ENCODE measurements around the gene LGI4. TPM values are rescaled to one million over a fixed set of nuclear protein-coding genes. Genes with fewer than 3 reads are reported as not detected.

Gene LGI4
- total and polyA plus RNA-seq, 4 experiments from 2014 or later, result 0.72 to 0.81 TPM; not detected in 2

DNA sequence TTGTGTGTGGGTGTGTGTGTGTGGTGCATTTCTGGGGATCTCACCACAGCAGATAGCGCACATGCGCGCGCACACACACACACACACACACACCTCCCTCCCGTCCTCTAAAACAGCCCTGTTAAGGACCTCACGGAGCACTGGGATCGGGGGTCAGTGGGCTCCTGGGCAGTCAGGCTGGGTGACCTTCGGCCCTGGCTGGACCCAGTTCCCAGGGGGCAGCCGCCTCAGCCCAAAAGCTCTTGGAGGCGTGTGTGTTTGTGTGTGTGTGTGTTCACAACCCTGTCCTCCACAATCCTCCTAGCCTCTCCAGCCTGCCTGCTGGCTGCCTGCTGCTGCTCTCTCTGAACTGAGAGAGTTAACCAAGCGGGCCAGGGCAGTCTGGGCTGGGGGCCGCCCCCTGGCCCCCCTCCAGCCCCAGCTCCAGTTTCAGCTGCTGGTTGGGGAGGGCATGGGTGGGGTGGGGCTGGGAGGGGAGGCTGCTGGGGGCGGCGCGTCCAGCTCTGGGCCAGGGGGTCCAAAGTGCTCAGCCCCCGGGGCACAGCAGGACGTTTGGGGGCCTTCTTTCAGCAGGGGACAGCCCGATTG lies 3.5 kb upstream of the LGI4 start, which contains the start of gene FXYD1:
Gene FXYD1 (plus strand): TSS at position 520 of the 588 bp plus-strand sequence. CDS start 1,256 bp downstream, outside the sequence.
- POLR2A ChIA-PET (ENCODE audit: partially characterized antibody), result interaction anchor here (0.6 kb wide), 1 partner anchor 11 kb away, joined by 3 read pairs; no protein-coding TSS in a partner anchor
- CTCF ChIA-PET (ENCODE audit: partially characterized antibody), result no interaction called here
- H3K9me3 ChIP-seq (ENCODE audit: control insufficient read depth in 1 of 2, low read length in 2 of 2), result no peaks in the 10 kb centered on the region

DNA sequence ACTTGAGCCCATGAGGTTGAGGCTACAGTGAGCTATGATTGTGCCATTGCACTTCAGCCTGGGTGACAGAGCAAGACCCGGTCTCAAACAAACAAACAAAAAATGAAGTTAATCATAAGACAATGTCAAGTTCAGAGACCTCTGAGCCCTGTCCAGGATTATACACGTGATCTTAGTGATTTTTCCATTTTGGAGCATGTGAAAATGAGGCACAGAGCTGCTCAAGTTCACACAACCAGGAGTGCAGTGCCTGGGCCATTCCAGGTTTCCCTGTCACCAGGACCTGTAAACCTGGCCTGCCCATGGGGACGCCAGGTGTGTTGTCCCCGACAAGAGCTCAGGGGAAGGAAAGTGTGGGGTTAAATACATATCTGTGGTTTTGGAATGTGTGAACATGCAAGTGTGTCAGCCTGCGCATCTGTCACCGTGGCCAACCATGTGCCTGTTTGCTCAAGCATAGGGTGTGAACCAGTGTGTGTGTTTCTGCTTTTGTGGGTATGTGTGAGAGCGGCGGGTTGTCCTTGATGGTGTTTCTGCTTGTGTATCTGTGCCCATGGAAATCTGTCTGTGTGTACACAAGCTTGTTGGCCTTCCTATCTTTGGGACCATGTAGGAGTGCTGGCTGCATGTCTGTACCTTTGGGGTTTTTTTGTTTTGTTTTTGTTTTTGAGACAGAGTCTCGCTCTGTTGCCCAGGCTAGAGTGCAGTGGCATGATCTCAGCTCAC lies 2.3 kb upstream of the LGI4 start:
- peaks cover 14 to 38% (median 23%) of the 10 kb centered on the region in 4 donors for H3K4me1 Mint-ChIP-seq
- no peaks in the 10 kb centered on the region for H3K9me3 ChIP-seq (ENCODE audit: control insufficient read depth in 1 of 2, low read length in 2 of 2)
- POLR2A ChIA-PET (ENCODE audit: partially characterized antibody), result interaction anchor here (1.4 kb wide), 1 partner anchor 13 kb away, joined by 6 read pairs; no protein-coding TSS in a partner anchor
- no peak overlapping the region for H3K4me3 Mint-ChIP-seq
- no peak overlapping the region for H3K4me3 ChIP-seq (ENCODE audit: low read length in 2 of 2)
- CTCF ChIA-PET (ENCODE audit: partially characterized antibody), result interaction anchor here (0.6 to 3.6 kb wide), 6 partner anchors 9 to 133 kb away, joined by 3 to 20 read pairs (median 4); partner anchors contain the start of genes FXYD3 and FXYD5
- H3K27ac ChIP-seq (ENCODE audit: low read depth, low read length), result no peak overlapping the region
- peaks cover 0 to 8% (median 0%) of the 10 kb centered on the region in 8 donors for H3K9me3 Mint-ChIP-seq
- H3K4me1 ChIP-seq (ENCODE audit: insufficient read depth, low read length), result peaks cover 15% of the 10 kb centered on the region
- peak overlapping the region in 3 of 7 donors; percentile 22 to 51 (median 30) for H3K27ac Mint-ChIP-seq
- H3K27me3 Mint-ChIP-seq, result no peaks in the 10 kb centered on the region
- H3K36me3 ChIP-seq (ENCODE audit: insufficient read depth, low read length), result no peaks in the 10 kb centered on the region
- no peaks in the 10 kb centered on the region for H3K27me3 ChIP-seq (ENCODE audit: insufficient read depth, low read length)
- intact Hi-C loops (cut with micrococcal nuclease), result no loop called here
- peaks cover 2 to 4% of the 10 kb centered on the region in 2 donors for H3K36me3 Mint-ChIP-seq
- no peak for DNase-seq

More for the DNA sequence above, 3.5 kb upstream of the LGI4 start, which contains the start of gene FXYD1:
- Mint-ChIP-seq H3K36me3 (peaks cover 2 to 4% of the 10 kb centered on the region in 2 donors), H3K4me1 (peaks cover 14 to 42% (median 27%) of the 10 kb centered on the region in 4 donors), H3K27ac (peak within 1 kb of the TSS in 2 of 7 donors; percentile 15 to 52), H3K9me3 (peaks cover 0 to 1% (median 0%) of the 10 kb centered on the region in 8 donors), H3K27me3 (no peaks in the 10 kb centered on the region), H3K4me3 (peak within 1 kb of the TSS in 1 of 8 donors; percentile 49)
- Histone ChIP-seq H3K27ac (ENCODE audit: low read depth, low read length) (no peak within 1 kb of the TSS), H3K27me3 (ENCODE audit: insufficient read depth, low read length) (no peaks in the 10 kb centered on the region), H3K4me3 (ENCODE audit: low read length in 2 of 2) (no peak within 1 kb of the TSS), H3K36me3 (ENCODE audit: insufficient read depth, low read length) (no peaks in the 10 kb centered on the region), H3K4me1 (ENCODE audit: insufficient read depth, low read length) (peaks cover 25% of the 10 kb centered on the region)
- DNase-seq, result no peak
- intact Hi-C loops (cut with micrococcal nuclease), result no loop called here

DNA sequence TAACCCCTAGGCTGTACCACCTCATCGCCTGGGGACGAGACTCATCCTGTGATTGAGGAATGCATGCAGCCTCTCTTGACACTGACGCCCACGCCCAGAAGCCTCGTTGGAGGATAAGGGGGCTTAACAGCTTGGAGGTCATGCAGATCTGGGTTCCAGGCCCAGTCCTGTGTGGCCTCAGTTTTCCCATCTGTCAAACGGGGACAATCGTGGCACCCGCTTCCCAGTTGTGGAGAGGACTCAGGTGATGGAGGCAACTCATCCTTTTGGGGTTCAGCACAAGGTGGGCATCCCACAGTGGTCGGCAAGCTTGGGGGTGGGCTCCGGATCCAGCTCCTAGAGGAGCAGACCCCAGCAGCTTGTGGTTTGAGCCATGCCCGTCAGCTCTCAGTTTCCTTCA lies 1.4 kb upstream of the LGI4 start:
- CTCF ChIA-PET (ENCODE audit: partially characterized antibody), result interaction anchor here (0.7 to 3.6 kb wide), 10 partner anchors 8 to 328 kb away, joined by 3 to 20 read pairs (median 4); partner anchors contain the start of genes FXYD3 and FXYD5
- POLR2A ChIA-PET (ENCODE audit: partially characterized antibody), result no interaction called here

DNA sequence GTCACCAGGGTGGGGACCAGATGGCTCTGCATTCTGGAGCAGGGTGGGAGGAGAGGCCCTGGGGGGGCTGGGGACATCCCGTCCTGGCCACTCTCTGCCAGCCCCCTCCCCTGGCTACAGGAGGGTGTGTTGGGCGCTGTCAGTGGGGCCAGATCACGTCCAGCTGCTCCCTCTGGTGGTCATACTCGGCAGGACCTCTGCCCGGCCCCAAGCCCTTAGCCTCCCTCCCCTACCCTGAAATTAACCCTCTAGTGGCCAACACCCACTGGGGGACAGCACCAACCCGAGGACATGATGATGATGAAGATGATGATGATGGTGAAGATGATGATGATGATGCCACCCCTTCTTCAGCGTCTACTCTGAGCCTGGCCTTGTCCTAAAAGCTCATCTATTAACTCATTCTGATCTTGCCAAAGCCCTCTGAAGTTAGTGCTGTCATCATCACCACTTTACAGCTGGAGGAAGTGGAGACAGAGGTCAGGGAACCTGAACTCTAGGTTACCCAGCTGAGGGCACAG lies 590 bp upstream of the LGI4 start:
- peak; percentile 48 to 66 (median 52) for DNase-seq
- peaks cover 1% of the 10 kb centered on the region for H3K4me1 ChIP-seq (ENCODE audit: insufficient read depth, low read length)
- H3K4me3 ChIP-seq (ENCODE audit: low read length in 2 of 2), result no peak overlapping the region
- H3K27ac Mint-ChIP-seq, result peak overlapping the region in 2 of 7 donors; percentile 6 to 71
- intact Hi-C loops (cut with micrococcal nuclease), result loop anchor here (1.0 kb wide), 1 partner anchor 21 kb away; no protein-coding TSS in a partner anchor
- H3K4me3 Mint-ChIP-seq, result no peak overlapping the region
- POLR2A ChIA-PET (ENCODE audit: partially characterized antibody), result interaction anchor here (0.8 kb wide), 1 partner anchor 121 kb away, joined by 3 read pairs; no protein-coding TSS in a partner anchor
- CTCF ChIA-PET (ENCODE audit: partially characterized antibody), result interaction anchor here (1.0 to 3.6 kb wide), 8 partner anchors 7 to 328 kb away, joined by 3 to 20 read pairs (median 5); partner anchors contain the start of genes FXYD3 and FXYD5
- no peak overlapping the region for H3K27ac ChIP-seq (ENCODE audit: low read depth, low read length)
- H3K9me3 ChIP-seq (ENCODE audit: control insufficient read depth in 1 of 2, low read length in 2 of 2), result no peaks in the 10 kb centered on the region
- no peaks in the 10 kb centered on the region for H3K27me3 ChIP-seq (ENCODE audit: insufficient read depth, low read length)
- H3K4me1 Mint-ChIP-seq, result peaks cover 2 to 21% (median 8%) of the 10 kb centered on the region in 4 donors
- H3K27me3 Mint-ChIP-seq, result no peaks in the 10 kb centered on the region
- peaks cover 0 to 8% (median 0%) of the 10 kb centered on the region in 8 donors for H3K9me3 Mint-ChIP-seq
- no peaks in the 10 kb centered on the region for H3K36me3 ChIP-seq (ENCODE audit: insufficient read depth, low read length)
- H3K36me3 Mint-ChIP-seq, result peaks cover 0 to 4% of the 10 kb centered on the region in 2 donors

More for the DNA sequence above, 1.4 kb upstream of the LGI4 start:
- Mint-ChIP-seq H3K4me1 (peaks cover 6 to 29% (median 14%) of the 10 kb centered on the region in 4 donors), H3K9me3 (peaks cover 0 to 8% (median 0%) of the 10 kb centered on the region in 8 donors), H3K36me3 (peaks cover 0 to 4% of the 10 kb centered on the region in 2 donors), H3K27ac (no peak overlapping the region), H3K4me3 (no peak overlapping the region), H3K27me3 (no peaks in the 10 kb centered on the region)
- no peak for DNase-seq
- intact Hi-C loops (cut with micrococcal nuclease), result no loop called here
- Histone ChIP-seq H3K4me3 (ENCODE audit: low read length in 2 of 2) (no peak overlapping the region), H3K9me3 (ENCODE audit: control insufficient read depth in 1 of 2, low read length in 2 of 2) (no peaks in the 10 kb centered on the region), H3K4me1 (ENCODE audit: insufficient read depth, low read length) (peaks cover 7% of the 10 kb centered on the region), H3K27me3 (ENCODE audit: insufficient read depth, low read length) (no peaks in the 10 kb centered on the region), H3K27ac (ENCODE audit: low read depth, low read length) (no peak overlapping the region), H3K36me3 (ENCODE audit: insufficient read depth, low read length) (no peaks in the 10 kb centered on the region)

DNA sequence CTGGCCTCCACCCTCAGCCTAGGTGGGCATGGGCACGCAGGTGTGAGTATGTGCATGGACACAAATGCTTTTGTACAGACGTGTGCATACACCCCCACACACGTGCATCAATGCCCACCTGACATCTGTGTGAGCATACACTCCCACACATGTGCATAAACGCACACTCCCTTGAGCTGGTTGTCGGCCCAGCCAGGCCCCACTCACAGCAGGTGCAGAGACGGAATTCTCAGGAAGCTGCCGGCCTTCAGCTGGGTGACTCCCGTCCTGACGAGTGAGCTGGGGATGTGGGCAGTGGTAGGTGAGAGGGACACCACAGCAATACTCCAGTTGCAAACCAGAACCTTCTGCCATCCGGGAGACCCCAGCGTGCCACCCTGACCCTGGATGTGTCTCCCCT lies 1.0 kb downstream of the LGI4 start:
- Histone ChIP-seq H3K9me3 (ENCODE audit: control insufficient read depth in 1 of 2, low read length in 2 of 2) (no peaks in the 10 kb centered on the region), H3K27ac (ENCODE audit: low read depth, low read length) (no peak overlapping the region), H3K4me3 (ENCODE audit: low read length in 2 of 2) (no peak overlapping the region), H3K27me3 (ENCODE audit: insufficient read depth, low read length) (no peaks in the 10 kb centered on the region), H3K36me3 (ENCODE audit: insufficient read depth, low read length) (no peaks in the 10 kb centered on the region), H3K4me1 (ENCODE audit: insufficient read depth, low read length) (no peaks in the 10 kb centered on the region)
- Mint-ChIP-seq H3K27me3 (no peaks in the 10 kb centered on the region), H3K27ac (no peak overlapping the region), H3K36me3 (peaks cover 0 to 4% of the 10 kb centered on the region in 2 donors), H3K4me1 (peaks cover 2 to 16% (median 7%) of the 10 kb centered on the region in 4 donors), H3K4me3 (no peak overlapping the region), H3K9me3 (peaks cover 0 to 8% (median 0%) of the 10 kb centered on the region in 8 donors)
- ChIA-PET CTCF (ENCODE audit: partially characterized antibody) (interaction anchor here (1.0 to 1.2 kb wide), 2 partner anchors 19 to 20 kb away, joined by 3 to 5 read pairs; partner anchors contain the start of gene FXYD5), POLR2A (ENCODE audit: partially characterized antibody) (interaction anchor here (1.0 kb wide), 1 partner anchor 9 kb away, joined by 3 read pairs; no protein-coding TSS in a partner anchor)
- DNase-seq, result no peak
- intact Hi-C loops (cut with micrococcal nuclease), result no loop called here

DNA sequence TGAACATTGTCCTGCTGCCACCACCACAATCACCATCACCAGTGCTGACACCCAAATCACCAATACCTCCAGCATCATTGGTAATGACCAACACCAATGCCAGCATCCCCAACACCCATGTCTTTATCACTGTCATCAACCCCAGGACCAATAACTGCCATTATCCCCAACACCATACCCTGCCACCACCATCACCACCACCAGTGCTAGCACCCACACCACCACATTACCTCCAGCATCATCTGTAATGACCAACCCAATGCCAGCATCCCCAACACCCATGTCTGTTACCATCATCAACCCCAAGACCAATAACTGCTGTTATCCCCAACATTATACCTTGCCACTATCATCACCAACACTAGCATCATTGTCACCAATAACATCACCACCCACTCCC lies 2.6 kb downstream of the LGI4 start:
- peaks cover 0 to 8% (median 0%) of the 10 kb centered on the region in 8 donors for H3K9me3 Mint-ChIP-seq
- peaks cover 0 to 4% of the 10 kb centered on the region in 2 donors for H3K36me3 Mint-ChIP-seq
- Histone ChIP-seq H3K27me3 (ENCODE audit: insufficient read depth, low read length) (no peaks in the 10 kb centered on the region), H3K36me3 (ENCODE audit: insufficient read depth, low read length) (no peaks in the 10 kb centered on the region), H3K27ac (ENCODE audit: low read depth, low read length) (no peak overlapping the region), H3K4me1 (ENCODE audit: insufficient read depth, low read length) (no peaks in the 10 kb centered on the region), H3K9me3 (ENCODE audit: control insufficient read depth in 1 of 2, low read length in 2 of 2) (no peaks in the 10 kb centered on the region), H3K4me3 (ENCODE audit: low read length in 2 of 2) (no peak overlapping the region)
- H3K4me3 Mint-ChIP-seq, result no peak overlapping the region
- peaks cover 2 to 14% (median 7%) of the 10 kb centered on the region in 4 donors for H3K4me1 Mint-ChIP-seq
- no peaks in the 10 kb centered on the region for H3K27me3 Mint-ChIP-seq
- CTCF ChIA-PET (ENCODE audit: partially characterized antibody), result no interaction called here
- DNase-seq, result no peak
- POLR2A ChIA-PET (ENCODE audit: partially characterized antibody), result no interaction called here
- intact Hi-C loops (cut with micrococcal nuclease), result no loop called here
- peak overlapping the region in 1 of 7 donors; percentile 1 for H3K27ac Mint-ChIP-seq

All from CD4-positive, alpha-beta memory T cell (primary cell).